Gastrocnemius medialis (tissue), 4 donors: ENCODE results near the gene CD164. TPM values are rescaled to one million over a fixed set of nuclear protein-coding genes. Genes with fewer than 3 reads are reported as not detected.

Experiments
- ATAC-seq, 2 donors: fragments of 150-250 bp; one replicate each; pipeline ENCODE4 v1.9.1; 2016
- DNase-seq, 2 donors: peaks; one replicate each; pipeline ENCODE4 v3.0.0-alpha.2; 2019
- H3K27ac ChIP-seq, 4 donors: fragments of 200-600 bp; sonication (generic); 1 replicate in 1 of 4; 2 replicates in 3 of 4; pipeline ENCODE4 v1.5.1; 2016 to 2018; ENCODE audit warnings: mild to moderate bottlenecking in 2 of 4, moderate library complexity in 1 of 4
- H3K27me3 ChIP-seq, 3 donors: fragments of 200-600 bp; sonication (generic) in 2 of 3; 1 replicate in 1 of 3; 2 replicates in 2 of 3; pipeline versions ENCODE4 v1.5.1 to v1.6.0; 2016 to 2019; ENCODE audit warnings: mild to moderate bottlenecking in 1 of 3, moderate library complexity in 1 of 3
- H3K36me3 ChIP-seq, 2 donors: fragments of 200-600 bp; sonication (generic) in 1 of 2; one replicate each; pipeline ENCODE4 v1.5.1; 2017 to 2018
- H3K4me1 ChIP-seq, 2 donors: fragments of 200-600 bp; sonication (generic) in 1 of 2; one replicate each; pipeline ENCODE4 v1.5.1; 2016 to 2017; ENCODE audit warnings: mild to moderate bottlenecking in 2 of 2
- H3K4me3 ChIP-seq, 4 donors: fragments of 200-600 bp; sonication (generic) in 3 of 4; 1 replicate in 1 of 4; 2 replicates in 3 of 4; pipeline ENCODE4 v1.5.1; 2016 to 2019; ENCODE audit warnings: mild to moderate bottlenecking in 2 of 4
- H3K9me3 ChIP-seq, 3 donors: fragments of 200-600 bp; sonication (generic) in 2 of 3; 1 replicate in 1 of 3; 2 replicates in 2 of 3; pipeline ENCODE4 v1.5.1; 2016 to 2019
- POLR2A ChIP-seq, 2 donors: fragments of 450-650 bp; IDR thresholded peaks; one replicate each; pipeline ENCODE4 v1.6.1; 2017; ENCODE audit warnings: antibody characterized with exemption in 2 of 2, mild to moderate bottlenecking in 2 of 2, moderate library complexity in 2 of 2
- in situ Hi-C, 4 donors: fragments of 200-750 bp; cut with MboI; loops; one replicate each; pipeline versions ENCODE4 v1.15.0 to v1.8.0; 2017; ENCODE audit warnings: low sequenced_read_pairs in 4 of 4
- intact Hi-C: fragments of 100-400 bp; cut with DNase I; formaldehyde crosslinking; loops from one replicate; pipeline ENCODE4 v1.15.1; 2023; ENCODE audit warnings: low total_unique reads
- total RNA-seq, 4 donors: library from RNA; depleted of rRNA; stranded (reverse); fragments of >200 nt; gene quantifications; one replicate each; pipeline versions ENCODE4 v1.1.0 to v1.2.3, GENCODE V29; 2016
- TF ChIP-seq, protein P1 (sequence below), 5 experiments: fragments of 450-650 bp in 3 of 5; fragments of 200-600 bp in 2 of 5; sonication (generic) in 2 of 5; IDR thresholded peaks in 4 of 5; conservative IDR thresholded peaks in 1 of 5; 1 replicate in 4 of 5; 2 replicates in 1 of 5; pipeline ENCODE4 v1.5.1; 2016 to 2019; ENCODE audit warnings: antibody characterized with exemption in 5 of 5, mild to moderate bottlenecking in 3 of 5, moderate library complexity in 3 of 5

CD164 gene
- total RNA-seq, 4 donors from 2014 or later = 50.1 to 134 (median 117) TPM

DNA sequence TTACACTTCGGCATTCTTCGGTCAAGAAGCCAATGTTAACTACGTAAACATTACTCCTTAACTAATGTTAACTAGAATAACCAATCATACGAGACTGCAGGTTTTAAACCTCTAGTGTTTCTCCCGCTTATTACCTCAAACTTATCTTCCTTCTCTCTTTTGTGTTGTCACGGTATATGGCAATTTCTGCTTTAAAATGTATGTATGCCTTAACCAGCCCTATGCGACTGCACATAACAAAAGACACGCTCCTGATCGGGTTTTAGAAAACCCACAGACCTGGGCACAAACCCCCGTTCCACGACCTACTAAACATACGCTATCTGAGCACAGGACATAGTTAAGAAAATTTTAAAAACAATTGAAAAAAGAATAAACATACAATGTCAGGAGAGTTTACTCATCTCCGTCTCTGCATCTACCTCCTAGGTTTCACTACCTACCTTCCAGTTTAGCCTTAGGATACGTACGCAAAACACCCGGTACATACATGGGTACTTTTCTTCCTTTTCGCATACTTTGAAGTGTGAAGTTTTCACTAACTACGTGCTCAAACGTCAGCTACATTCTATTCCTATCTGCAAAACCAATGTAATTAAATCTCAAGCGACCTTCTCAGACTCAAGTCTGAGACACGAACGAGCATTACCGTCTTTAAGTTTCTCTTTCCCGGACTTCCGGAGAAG, 1.1 kb downstream of the CD164 start:
- H3K27me3 ChIP-seq = no peaks in the 10 kb centered on the region
- intact Hi-C loops (loop anchor here (5.0 to 10.0 kb wide), 7 partner anchors 76 to 1436 kb away; partner anchors contain the start of genes AK9, CDK19, FIG4 and MICAL1), in situ Hi-C loops (loop anchor here (5.0 to 10.0 kb wide), 5 partner anchors 76 to 286 kb away; partner anchors contain the start of genes CEP57L1 (in 3 of the 4) and SESN1 (in 2 of the 4))
- peaks cover 0 to 18% of the 10 kb centered on the region in 2 donors for H3K36me3 ChIP-seq
- peak overlapping the region; percentile 96 to 100 (median 99) for H3K27ac ChIP-seq
- H3K9me3 ChIP-seq = no peaks in the 10 kb centered on the region
- H3K4me3 ChIP-seq = peak overlapping the region; percentile 87 to 100 (median 98)
- TF ChIP-seq, protein P1, sequence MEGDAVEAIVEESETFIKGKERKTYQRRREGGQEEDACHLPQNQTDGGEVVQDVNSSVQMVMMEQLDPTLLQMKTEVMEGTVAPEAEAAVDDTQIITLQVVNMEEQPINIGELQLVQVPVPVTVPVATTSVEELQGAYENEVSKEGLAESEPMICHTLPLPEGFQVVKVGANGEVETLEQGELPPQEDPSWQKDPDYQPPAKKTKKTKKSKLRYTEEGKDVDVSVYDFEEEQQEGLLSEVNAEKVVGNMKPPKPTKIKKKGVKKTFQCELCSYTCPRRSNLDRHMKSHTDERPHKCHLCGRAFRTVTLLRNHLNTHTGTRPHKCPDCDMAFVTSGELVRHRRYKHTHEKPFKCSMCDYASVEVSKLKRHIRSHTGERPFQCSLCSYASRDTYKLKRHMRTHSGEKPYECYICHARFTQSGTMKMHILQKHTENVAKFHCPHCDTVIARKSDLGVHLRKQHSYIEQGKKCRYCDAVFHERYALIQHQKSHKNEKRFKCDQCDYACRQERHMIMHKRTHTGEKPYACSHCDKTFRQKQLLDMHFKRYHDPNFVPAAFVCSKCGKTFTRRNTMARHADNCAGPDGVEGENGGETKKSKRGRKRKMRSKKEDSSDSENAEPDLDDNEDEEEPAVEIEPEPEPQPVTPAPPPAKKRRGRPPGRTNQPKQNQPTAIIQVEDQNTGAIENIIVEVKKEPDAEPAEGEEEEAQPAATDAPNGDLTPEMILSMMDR (IDR thresholded peaks at IDR 0.05 in 4 of 5, conservative IDR thresholded peaks at IDR 0.05 in 1 of 5) = no peak
- TF ChIP-seq POLR2A (IDR thresholded peaks at IDR 0.05) = no peak
- DNase-seq (no peak), ATAC-seq (no peak)
- H3K4me1 ChIP-seq = peaks cover 43 to 45% of the 10 kb centered on the region in 2 donors

DNA sequence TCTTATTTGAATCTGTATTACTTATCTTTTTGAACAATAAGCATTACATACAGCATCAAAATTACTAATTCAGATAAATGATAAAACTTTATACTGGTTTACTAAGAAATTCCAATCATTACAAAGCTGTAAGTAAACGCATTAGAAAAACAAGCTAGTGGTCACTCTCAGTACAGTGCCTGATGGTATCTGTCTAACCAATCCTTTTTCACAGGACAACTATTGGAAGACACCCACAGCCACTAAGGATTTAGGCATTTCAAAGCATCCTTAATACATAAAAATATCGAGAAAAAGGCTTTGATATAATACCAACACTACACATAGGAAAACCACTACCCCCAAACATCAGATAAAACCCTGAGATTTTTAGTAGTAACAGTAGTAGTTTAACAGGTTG, 2.6 kb downstream of the CD164 start:
- no peaks in the 10 kb centered on the region for H3K9me3 ChIP-seq
- in situ Hi-C loops (loop anchor here (5.0 to 10.0 kb wide), 5 partner anchors 75 to 285 kb away; partner anchors contain the start of genes CEP57L1 (in 3 of the 4) and SESN1 (in 2 of the 4)), intact Hi-C loops (loop anchor here (5.0 to 10.0 kb wide), 7 partner anchors 78 to 1438 kb away; partner anchors contain the start of genes AK9, CDK19, FIG4 and MICAL1)
- H3K27ac ChIP-seq = peak overlapping the region in 3 of 4 donors; percentile 96 to 100 (median 99)
- H3K36me3 ChIP-seq = peaks cover 0 to 33% of the 10 kb centered on the region in 2 donors
- TF ChIP-seq, protein P1 (IDR thresholded peaks at IDR 0.05 in 4 of 5, conservative IDR thresholded peaks at IDR 0.05 in 1 of 5) = no peak
- no peak for TF ChIP-seq POLR2A (IDR thresholded peaks at IDR 0.05)
- no peak for DNase-seq
- peaks cover 41 to 42% of the 10 kb centered on the region in 2 donors for H3K4me1 ChIP-seq
- H3K4me3 ChIP-seq = peak overlapping the region; percentile 87 to 100 (median 98)
- ATAC-seq = no peak
- H3K27me3 ChIP-seq = no peaks in the 10 kb centered on the region

DNA sequence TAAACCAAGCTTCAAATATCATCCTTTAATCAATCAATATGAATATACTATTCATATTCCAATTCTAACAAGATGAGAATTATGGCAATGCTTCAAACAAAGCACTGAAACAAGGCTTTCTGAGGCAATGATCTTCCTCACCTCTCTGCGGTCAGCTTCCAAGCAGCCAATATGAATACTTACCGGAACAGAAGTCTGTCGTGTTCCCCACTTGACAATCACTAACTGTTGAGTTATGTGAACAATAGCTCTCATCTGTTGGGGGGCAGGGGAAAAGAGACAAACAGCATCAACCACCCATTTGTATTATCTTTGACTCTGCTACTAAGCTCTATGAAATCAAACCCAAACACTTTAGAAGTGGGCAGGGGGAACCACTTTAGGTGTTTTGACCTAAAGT, 4.5 kb downstream of the CD164 start:
- intact Hi-C loops = no loop called here
- H3K27me3 ChIP-seq = no peaks in the 10 kb centered on the region
- ATAC-seq = no peak
- H3K27ac ChIP-seq = peak overlapping the region in 1 of 4 donors; percentile 20
- peaks cover 0 to 42% of the 10 kb centered on the region in 2 donors for H3K36me3 ChIP-seq
- H3K4me1 ChIP-seq = peaks cover 48% of the 10 kb centered on the region in 2 donors
- H3K4me3 ChIP-seq = no peak overlapping the region
- TF ChIP-seq, protein P1 (IDR thresholded peaks at IDR 0.05 in 4 of 5, conservative IDR thresholded peaks at IDR 0.05 in 1 of 5) = no peak
- TF ChIP-seq POLR2A (IDR thresholded peaks at IDR 0.05) = no peak
- in situ Hi-C loops = no loop called here
- no peaks in the 10 kb centered on the region for H3K9me3 ChIP-seq
- no peak for DNase-seq

DNA sequence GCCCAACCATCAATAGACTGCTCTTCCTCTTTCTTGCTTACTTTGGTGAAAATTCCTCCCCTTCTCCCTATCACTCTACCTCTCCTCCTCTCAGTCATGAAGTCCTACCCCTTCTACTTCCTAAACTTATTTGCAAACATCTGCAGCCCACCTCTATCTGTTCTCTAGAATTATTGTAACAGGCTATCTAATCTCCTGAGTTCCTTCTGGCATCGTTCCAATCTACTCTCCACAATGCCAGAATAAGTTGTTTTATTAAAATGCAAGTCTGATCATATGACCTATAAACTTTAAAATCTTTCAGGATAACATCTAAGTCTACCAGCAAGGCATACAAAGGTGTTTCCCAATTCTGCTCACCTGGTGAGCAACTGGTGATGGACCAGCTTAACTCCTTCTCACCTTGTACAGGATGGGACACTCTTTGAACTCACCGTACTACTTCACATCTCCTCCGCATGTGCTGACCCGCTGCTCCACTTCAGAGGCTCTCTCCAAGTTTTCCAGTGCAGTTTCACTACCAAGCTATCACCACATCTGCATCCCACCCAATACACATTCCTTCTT, 7.9 kb downstream of the CD164 start:
- TF ChIP-seq, protein P1 (IDR thresholded peaks at IDR 0.05 in 4 of 5, conservative IDR thresholded peaks at IDR 0.05 in 1 of 5) = no peak
- no peak for TF ChIP-seq POLR2A (IDR thresholded peaks at IDR 0.05)
- ATAC-seq = no peak
- Histone ChIP-seq H3K4me3 (no peak overlapping the region), H3K4me1 (peaks cover 49 to 52% of the 10 kb centered on the region in 2 donors), H3K36me3 (peaks cover 0 to 57% of the 10 kb centered on the region in 2 donors), H3K27ac (peak overlapping the region; percentile 55 to 80 (median 70)), H3K9me3 (no peaks in the 10 kb centered on the region), H3K27me3 (no peaks in the 10 kb centered on the region)
- intact Hi-C loops = no loop called here
- in situ Hi-C loops = no loop called here
- no peak for DNase-seq
